Embryonic facial prominence (tissue), 1 donor: ENCODE measurements around the gene HBS1L.

ENCODE experiments used
- DNase-seq: peaks from one replicate; pipeline ENCODE4 v3.0.0-alpha.2; 2016; ENCODE audit errors: extremely low spot score

The HBS1L gene

DNA sequence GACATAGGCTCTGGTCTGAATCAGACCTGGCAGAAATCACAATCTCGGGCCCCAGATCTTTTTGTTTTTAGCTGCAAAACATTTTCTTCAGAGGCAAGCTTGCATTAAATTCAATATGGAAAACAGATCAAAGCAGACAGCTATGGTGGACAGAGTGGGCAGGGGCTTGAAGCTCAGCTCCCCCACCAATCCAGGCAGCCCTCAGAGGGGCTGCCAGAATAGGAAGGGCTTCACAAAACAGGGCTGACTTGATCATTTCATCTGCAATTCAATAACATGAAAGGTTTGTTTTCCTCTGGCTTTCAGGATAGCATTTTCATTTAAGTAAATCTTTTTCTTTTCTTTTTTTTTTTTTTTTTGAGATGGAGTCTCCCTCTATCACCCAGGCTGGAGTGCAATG is 55.5 kb downstream of the HBS1L start:
- DNase-seq = no peak

DNA sequence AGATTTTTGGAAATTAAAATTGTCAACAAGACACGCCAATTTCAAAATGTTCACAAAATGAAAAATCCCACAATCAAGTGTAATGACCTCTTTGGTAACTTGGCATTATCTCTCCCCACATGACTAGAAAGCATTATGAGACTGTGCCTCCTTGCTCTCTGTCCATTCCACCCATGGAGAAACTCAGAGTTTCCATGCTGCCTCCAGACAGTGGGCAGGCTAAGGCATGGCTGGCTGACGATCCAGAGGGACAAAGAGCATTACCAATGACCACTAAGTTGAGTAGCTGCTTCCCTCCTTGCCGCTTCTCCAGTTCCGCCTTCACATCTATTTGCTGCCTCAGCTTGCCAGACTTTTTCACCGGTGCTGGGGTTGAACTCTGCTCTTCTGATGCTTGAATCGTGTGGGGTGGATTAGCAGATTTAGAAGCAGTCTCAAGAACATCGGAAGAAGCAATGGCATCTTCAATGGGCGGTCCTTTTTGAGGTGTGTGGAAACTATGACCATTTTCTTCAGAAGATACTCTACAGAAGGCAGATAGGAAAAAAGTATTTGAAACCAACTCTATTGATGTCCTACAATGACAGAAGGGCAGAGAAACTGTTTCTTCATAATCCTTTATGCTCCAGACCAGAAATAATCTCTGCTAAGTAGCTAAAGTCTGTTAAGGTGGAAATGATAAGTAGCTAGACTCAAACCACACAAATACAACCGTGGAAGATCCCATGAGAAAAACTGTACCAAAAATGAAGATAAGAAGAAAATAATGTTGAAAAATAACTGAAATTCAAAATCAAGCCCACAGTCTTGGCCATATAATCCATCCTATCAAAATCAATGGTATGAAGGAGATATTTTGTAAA is 57.3 kb downstream of the HBS1L start:
- no peak for DNase-seq

DNA sequence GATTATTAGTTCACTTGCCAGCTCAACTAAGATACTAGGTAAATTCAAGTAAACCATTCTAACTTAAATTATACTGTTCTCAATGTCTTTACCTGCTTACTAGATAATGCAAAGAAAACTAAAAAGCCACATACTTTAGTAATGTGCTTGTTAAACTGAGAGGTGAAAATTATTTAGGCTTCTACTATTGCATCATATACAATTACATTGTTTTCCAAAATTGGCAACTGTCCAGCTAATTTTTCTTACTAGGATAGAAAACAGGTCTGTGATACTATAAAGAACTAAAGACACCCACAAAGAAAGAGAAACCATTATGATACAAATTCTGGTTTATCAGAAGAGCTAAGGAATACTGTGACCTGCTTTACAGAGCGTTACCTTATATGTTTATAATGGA is 59.1 kb downstream of the HBS1L start:
- no peak for DNase-seq

DNA sequence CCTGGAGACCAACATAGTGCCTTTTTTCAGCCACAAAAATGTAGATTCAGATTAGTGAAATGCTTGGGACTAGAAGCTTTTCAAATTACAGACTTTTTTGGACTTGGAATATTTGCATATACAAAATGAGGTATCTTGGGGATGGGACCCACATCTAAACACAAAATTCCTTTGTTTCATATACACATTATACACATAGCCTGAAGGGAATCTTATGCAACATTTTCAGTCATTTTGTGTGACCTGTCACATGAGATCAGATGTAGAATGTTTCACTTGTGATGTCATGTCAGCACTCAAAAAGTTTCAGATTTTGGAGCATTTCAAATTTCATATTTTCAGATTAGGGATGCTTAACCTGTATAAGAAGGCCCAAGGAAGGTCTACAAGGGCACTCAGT is 60.2 kb downstream of the HBS1L start:
- DNase-seq = no peak

DNA sequence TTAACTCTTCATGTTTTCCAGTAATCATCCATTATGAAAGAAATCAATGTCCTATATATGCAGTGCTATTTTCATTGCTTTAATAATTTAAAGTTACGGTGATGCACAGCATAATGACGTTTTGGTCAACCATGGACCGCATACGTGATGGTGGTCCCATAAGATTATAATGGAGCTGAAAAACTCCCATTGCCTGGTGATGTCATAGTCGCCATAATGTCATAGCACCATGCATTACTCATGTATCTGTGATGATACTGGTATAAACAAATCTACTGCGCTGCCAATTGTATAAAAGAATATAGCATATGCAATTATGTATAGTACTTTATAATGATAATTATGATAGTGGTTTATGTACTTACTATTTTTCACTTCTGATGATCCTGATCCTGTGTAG is 62.5 kb downstream of the HBS1L start:
- DNase-seq = no peak

DNA sequence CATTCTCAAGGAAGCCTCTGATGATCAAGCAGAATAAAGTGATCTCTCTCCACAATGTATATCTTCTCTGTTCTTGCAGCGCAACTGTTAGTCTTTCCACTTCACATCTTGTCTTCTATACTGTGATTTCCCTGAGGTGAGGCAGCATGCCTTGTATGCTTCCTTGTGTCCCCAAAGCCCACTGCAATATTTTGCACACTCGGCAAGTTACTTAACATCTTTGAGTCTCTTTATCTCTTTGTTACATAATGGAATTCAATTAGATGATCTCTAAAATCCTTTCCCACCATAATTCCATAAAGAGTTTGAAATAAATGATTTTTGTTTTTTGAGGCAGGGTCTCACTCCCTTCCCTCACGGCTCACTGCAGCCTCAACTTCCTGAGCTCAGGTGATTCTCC is 64.4 kb downstream of the HBS1L start:
- no peak for DNase-seq

DNA sequence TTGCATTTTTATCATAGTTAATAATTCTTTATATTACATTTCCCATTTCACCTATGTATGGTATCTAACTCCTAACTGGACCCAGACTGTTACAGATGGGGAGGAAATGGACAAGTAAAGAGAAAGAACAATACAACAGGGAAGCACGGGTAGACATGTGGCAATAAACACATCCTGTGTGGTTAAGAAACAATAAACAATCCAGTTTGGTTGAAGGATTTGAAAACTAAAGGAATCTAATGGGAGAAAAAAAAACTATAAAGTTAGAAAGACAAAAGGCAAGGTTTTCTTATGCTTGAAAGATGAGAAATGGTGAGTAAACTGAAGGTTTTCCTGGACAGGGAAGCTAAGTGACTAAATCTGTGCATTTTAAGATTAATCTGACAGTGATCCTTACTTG is 69.8 kb downstream of the HBS1L start:
- DNase-seq = no peak

DNA sequence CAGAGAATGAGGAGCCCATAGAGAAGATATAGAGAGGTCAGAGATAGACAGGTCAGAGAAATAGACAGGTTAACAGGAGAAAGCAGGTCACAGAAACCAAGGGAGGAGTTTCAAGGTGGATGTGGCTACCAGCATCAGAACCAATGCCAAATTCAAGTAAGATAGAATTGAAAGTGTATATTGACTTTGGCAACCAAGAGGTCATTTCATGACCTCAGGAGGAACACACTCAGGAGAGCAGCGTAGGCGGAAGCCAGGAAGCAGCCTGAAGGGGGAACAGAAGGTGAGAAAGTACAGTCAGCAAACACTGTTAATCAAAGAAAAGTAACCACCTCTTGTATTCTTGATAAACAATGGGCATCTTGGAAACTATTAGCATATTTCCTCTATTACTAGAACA is 70.8 kb downstream of the HBS1L start:
- no peak for DNase-seq

DNA sequence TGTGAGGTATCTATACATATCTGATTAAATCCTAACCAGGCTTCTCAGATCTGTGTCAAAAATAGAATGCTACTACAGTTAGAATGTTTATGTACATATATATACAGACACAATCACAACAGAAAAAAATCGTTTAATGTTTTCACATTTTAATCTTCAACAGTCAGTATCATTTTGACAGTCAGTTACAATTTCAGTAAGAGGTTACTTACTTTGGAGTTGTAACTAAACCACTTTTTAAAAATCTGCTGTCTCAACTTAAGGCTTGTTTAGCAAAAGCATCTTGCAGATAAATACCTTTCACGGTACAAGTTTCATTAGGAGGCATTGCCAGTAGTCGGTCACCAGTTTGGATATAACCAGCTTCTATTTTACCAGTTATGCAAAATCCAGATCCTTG is 72.5 kb downstream of the HBS1L start:
- no peak for DNase-seq

DNA sequence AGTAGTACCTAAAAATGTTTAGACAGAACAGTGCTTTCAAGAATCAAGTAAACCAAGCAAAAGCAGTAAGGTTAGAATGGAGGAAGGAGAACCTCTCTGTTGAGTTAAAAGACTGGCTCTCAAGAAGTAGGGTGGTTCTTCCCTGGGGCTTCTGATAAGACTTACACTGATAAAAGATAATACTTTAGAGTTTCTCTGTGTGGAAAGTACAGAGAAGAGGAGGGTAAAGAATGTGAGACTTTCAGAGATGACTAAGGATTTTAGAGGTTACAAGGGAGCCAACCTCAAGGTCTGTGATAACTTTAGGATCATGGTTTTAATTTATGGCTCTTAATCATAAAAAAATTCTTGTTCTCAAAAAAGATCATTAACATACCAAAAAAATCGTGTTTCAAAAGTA is 73.8 kb downstream of the HBS1L start:
- DNase-seq = no peak

DNA sequence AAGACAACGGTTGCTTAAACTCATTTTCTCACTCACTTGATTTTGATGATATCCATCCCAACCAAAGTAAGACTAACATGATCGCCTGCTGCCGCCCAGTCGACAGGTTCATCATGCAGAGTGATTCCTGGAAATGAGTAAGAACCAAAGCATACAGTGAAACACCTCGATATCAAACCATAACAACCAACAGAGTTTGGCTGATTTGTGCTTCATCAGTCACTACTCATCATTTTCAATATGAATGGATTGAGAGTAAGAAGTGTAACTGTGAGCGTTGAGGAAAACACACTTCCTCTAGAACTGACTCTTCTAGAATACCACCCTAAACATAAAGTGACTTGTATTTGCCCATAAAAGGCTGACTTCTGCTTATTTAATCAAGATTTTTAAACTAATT is 75.5 kb downstream of the HBS1L start:
- DNase-seq = no peak

DNA sequence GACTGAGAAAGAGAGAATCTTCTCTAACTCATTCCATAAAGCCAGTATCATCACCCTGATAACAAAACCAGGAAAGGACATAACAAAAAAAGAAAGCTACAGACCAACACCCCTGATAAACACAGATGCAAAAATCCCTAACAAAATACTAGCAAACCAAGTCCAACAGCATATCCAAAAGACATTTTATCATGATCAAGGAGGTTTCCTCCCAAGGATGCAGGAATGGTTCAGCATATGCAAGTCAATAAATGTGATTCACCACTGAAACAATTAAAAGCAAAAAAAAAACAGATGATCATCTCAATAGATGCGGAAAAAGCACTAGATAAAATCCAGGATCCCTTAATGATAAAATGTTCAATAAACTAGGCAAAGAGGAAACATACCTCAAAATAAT is 80.3 kb downstream of the HBS1L start:
- DNase-seq = no peak

DNA sequence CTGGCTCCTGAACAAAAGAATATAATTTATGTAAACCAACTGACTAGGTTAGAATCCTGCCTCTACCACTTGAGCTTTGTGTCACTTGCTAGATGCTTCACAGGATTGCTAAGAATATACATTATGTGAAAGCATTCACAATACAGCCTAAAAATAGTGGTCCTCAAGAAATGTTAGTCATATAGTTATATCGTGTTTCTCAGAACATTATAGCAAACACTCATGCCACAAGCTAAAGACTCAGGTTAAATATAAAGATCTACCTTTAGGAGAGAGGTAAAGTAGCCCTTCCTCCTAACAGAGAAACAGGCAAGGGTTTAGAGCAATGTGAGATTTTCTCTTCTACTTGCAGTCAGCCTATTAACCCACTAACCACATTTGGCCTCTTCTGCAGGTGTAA is 86.9 kb downstream of the HBS1L start:
- no peak for DNase-seq

DNA sequence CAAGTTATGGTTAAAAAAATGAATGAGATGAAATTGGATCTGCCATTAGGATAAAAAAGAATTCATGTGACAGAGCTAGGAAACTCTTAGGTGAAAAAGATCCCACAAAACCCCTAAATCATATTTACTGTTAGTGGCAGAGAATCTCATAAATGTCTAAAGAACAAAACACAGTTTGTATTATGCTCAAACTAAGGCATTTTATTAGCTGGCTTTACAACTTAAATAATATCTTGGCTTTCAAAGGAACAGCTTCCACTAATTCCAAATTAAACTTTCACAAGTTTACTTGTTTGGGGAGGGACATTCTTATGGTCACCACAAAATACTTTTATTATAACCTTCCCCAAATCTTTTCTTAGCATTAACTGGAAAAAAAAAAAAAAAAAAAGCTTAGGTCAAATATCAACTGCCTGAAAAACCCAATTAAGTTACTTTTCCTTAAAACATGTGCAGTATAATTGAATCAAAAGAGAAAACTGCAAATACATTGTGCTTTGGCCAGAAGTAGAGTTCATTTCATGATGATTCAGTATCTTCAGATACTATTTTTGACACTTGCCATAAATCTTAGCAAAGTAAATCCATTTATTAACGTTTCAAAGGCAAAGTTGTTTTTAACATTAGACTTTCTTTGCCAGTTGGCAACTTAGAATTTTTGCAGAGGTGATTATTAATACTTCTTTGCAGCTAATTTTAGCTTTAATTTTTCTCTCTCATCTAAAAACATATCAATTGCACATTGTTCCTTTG is 90.0 kb downstream of the HBS1L start:
- no peak for DNase-seq

DNA sequence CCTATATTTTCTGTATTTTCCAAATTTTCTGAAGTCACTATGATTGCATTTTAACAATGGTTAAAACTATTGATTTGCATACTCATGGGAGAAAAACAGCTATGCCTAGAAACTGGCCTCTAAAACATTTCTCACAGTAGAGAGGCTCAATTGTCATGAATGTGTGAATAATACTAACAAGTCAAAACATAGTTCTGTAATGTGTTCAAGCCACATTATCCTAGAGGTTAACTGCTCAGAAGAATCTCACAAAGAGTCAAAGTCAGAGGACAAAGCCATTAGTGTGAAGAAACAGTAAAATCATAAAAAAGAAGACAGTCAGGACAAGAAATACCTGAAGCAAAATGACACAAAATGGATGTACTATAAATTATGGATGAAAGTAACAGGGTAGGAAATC is 92.2 kb downstream of the HBS1L start:
- DNase-seq = no peak

DNA sequence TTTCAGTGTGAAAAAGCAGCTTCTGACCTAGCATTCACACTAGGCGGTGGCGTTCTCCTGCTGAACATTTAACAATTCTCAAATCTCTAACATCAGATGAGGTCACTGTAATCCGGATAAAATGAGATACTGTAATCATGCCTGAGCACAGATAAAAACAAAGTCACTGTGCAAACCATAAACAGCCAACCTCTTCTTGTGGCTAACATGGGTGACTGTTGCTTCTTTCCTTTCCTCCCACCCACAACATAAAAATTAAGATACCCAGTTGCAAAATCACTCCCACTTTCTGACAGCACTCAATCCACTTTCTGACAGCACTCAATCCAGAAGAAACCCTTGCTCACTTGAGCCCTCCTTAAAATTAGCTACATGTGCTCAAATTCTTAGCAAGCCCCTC is 93.3 kb downstream of the HBS1L start:
- DNase-seq = no peak

DNA sequence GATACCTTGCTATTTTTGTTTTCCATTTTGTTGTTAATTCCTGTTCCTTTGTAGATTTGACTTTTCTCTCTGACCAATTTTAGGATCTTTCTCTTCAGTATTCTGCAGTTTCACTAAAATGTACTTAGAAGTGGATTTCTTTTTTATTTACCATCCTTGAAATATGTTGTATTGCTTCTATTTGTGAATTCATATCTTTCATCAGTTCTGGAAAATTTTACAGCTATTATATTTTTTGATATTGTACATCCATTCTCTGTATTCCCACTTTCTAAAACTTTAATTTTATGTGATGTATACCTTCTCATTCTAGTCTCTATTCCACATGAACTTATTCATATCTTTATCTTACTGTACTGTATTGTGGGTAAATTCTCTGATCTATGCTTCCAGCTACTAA is 95.0 kb downstream of the HBS1L start:
- no peak for DNase-seq

DNA sequence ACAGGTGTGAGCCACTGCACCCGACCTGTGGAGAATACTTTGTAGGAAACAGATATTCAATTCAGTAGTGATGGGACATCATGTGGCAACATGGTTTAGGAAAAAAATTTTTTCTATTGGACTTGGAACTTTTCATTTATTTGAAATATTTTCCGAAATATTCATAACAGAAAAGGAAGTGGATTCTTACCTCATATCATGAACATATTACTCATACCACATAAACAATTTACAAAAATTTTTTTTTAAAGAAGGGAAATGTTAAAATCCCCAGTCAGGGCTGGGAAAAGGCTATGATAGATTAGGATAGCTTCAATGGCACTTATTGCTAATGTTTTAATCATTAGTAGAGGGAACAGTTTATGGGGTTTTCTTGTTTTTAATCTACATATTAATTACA is 97.9 kb downstream of the HBS1L start:
- DNase-seq = no peak

DNA sequence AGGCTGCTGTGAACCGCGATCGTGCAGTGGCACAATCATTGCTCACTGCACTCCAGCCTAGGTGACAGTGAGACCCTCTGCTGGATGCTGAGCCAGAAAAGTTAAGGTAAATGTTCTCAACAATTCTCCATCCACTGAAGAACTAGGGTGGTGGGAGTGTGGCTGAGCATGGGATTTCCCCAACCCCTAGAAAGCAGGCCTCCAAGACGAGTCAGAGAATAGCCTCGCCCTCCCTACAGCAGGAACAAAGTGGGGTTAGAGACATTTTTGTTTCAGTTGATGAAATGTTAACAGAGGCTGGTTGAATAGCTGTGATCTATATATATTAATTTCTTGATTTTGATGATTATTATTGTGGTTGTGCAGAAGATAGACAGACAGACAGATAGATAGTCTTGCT is 98.6 kb downstream of the HBS1L start:
- no peak for DNase-seq

DNA sequence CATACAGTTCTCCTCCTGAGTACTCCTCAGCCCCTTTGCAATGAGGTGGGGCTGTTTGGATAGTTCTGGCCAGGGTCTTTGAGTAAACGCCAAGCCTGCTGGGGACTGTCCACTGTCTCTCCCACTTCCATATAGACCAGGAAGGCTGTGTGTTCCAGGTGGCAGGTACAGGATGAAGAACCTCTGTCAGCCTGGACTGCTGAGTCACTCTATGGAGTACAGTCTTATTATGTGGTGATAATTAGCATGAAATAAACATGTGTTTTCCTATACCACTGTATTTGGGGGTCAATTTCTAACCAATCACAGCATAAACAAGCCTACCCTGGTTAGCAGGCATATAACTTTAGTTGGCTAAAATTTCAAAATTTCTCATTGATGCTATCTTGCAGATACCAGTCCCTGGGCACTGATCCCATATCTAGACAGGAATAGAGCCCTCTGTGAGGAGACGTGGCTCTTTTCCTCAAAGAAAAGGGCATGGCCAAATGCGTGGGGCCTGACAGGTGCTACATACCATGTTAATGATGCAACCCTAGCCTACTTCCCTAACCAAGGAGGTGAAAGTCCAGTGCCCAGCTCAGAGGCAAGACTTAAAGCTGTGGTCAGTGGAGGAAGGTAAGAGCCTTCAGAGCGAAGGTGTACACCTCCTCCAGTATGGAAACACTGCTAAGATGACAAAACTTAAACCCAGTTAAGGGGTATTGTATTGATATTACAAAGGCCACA is 100.2 kb downstream of the HBS1L start:
- no peak for DNase-seq

DNA sequence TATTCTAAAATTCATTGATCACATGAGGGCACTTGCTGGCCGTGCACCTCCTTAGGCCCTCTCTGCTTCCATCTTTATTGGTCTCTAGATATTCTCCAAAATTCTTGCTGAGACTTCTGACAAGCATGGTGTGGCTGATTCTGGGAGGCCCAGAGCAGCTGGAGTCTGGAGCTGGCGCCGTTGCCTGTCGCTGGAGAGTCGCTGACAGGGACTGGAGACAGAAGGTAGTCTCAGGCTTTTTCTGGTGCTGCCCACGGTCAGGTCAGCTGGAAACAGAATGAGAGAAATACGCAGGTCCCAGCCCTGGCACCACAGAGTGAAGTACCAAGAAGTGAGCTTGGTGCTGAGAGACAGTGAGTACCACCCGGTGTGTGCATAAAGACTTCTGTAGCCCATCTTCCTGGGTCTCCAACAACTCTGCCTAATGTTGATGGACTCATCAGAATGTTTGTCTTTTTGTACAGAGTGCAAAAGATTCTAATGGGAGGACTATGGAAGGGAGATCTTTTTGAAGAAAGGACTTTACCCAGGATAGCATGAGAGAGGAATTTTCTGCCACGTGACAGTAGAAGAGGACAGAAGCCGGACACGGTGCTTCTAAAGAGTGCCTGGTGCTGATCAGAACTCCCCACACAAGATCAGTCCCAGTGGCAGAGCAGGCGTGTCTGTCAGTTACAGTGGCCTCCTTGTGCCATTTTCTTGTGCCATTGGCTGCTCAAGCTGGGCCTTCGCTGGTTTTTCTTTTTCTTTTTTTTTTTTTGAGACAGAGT is 102.9 kb downstream of the HBS1L start:
- DNase-seq = no peak

DNA sequence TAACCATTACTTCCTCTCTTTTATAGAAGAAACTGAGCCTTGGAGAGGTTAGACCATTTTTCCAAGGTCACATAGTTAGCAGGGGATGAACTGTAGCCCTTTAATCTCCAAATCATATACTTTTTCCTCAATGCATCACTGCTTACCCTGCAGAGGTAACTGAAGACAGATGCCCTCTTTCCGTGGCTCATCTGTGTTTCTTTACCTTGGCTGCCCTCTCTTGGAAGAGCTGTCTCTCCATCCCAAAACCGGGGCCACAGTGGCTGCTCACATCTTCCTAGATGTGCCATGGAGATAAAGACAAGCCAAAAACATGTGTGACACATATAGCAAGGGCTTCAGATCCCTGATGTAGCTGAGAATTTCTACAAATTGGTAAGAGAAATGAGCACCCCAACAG is 104.1 kb downstream of the HBS1L start:
- DNase-seq = no peak
